Limb (tissue), 2 donors: ENCODE measurements around the gene CALHM1.

Experiments used
- DNase-seq, 2 donors: peaks; one replicate each; pipeline ENCODE4 v3.0.0-alpha.2; 2016; ENCODE audit errors: extremely low spot score in 2 of 2

Gene CALHM1

GRCh38 chr10:103455235-103455634, 3.5 kb downstream of the CALHM1 start:
- DNase-seq = no peak

- no peak for DNase-seq
Observed at GRCh38 chr10:103454026-103454425, 4.7 kb downstream of the CALHM1 start.

GRCh38 chr10:103452506-103453230, 6.0 kb downstream of the CALHM1 start:
- no peak for DNase-seq

GRCh38 chr10:103451831-103452505, 6.7 kb downstream of the CALHM1 start, which contains the start of gene CALHM2:
CALHM2 (minus strand) TSS chr10:103452370; CDS start chr10:103449941, 2,429 bp downstream.
- peak; percentile 81 to 83 for DNase-seq

GRCh38 chr10:103451091-103451813, 7.4 kb downstream of the CALHM1 start:
- peak in 1 of 2 donors; percentile 27 for DNase-seq

- no peak for DNase-seq
Observed at GRCh38 chr10:103450201-103450695, 8.5 kb downstream of the CALHM1 start.

- no peak for DNase-seq
Observed at GRCh38 chr10:103449208-103450144, 9.2 kb downstream of the CALHM1 start.

GRCh38 chr10:103448746-103449145, 10.0 kb downstream of the CALHM1 start:
- no peak for DNase-seq

- no peak for DNase-seq
Observed at GRCh38 chr10:103447187-103447586, 11.5 kb downstream of the CALHM1 start.

GRCh38 chr10:103445767-103446567, 12.7 kb downstream of the CALHM1 start:
- no peak for DNase-seq

- no peak for DNase-seq
Observed at GRCh38 chr10:103445366-103445765, 13.3 kb downstream of the CALHM1 start.

GRCh38 chr10:103444478-103444877, 14.2 kb downstream of the CALHM1 start:
- no peak for DNase-seq

GRCh38 chr10:103443475-103444185, 15.1 kb downstream of the CALHM1 start:
- no peak for DNase-seq

- DNase-seq = no peak
Observed at GRCh38 chr10:103442031-103442461, 16.7 kb downstream of the CALHM1 start.

- DNase-seq = no peak
Observed at GRCh38 chr10:103441611-103442010, 17.1 kb downstream of the CALHM1 start.

GRCh38 chr10:103441206-103441605, 17.5 kb downstream of the CALHM1 start:
- no peak for DNase-seq

- no peak for DNase-seq
Observed at GRCh38 chr10:103440416-103440815, 18.3 kb downstream of the CALHM1 start.

GRCh38 chr10:103439776-103440175, 18.9 kb downstream of the CALHM1 start:
- DNase-seq = no peak

GRCh38 chr10:103433858-103434257, 24.8 kb downstream of the CALHM1 start:
- DNase-seq = no peak
